ENCODE measurements around the gene DNAJB9. TPM values are rescaled to one million over a fixed set of nuclear protein-coding genes. Genes with fewer than 3 reads are reported as not detected.

Gene DNAJB9
- total and polyA plus RNA-seq, 2 of the 8 experiments (the other 6 are each of a cell fraction or from before 2014, with no cell fraction given): 1.8 to 9.7 TPM

- no peak for TF ChIP-seq USF2 (IDR thresholded peaks at IDR 0.05; ENCODE audit: low read length)
- TF ChIP-seq TAF7 (optimal IDR thresholded peaks at IDR 0.05; ENCODE audit: borderline replicate concordance, low read depth, low read length): no peak
- TF ChIP-seq HDAC6 (IDR thresholded peaks at IDR 0.05; ENCODE audit: low read depth, low read length): no peak
- no peak for TF ChIP-seq FOSL1 (IDR thresholded peaks at IDR 0.05; ENCODE audit: insufficient read depth, low read depth, low read length)
Measured at GRCh38 chr7:108570146-108570755, 577 bp downstream of the DNAJB9 start (continued).
